Measurements from ENCODE around the gene VEZF1. TPM values are rescaled to one million over a fixed set of nuclear protein-coding genes. Genes with fewer than 3 reads are reported as not detected.
A peak's percentile ranks its signal among the peaks of the same experiment; 100 is the strongest.

Gene VEZF1
- total RNA-seq, 1 experiment from 2014 or later: 77.7 TPM

GRCh38 chr17:57972151-57972550 is 15.9 kb downstream of the VEZF1 start:
- no TSS peak for BruUV-seq (replicated peaks)
- H3K36me3 ChIP-seq (ENCODE audit: insufficient read depth, low read length, poor library complexity, severe bottlenecking): peaks cover 44% of the 10 kb centered on the region
- intact Hi-C loops (cut with micrococcal nuclease; ENCODE audit: unreplicated experiment): no loop called here
- H3K4me3 ChIP-seq (ENCODE audit: low read depth, low read length, poor library complexity, severe bottlenecking): no peak overlapping the region
- no peak for DNase-seq (ENCODE audit: low spot score)
- no peak overlapping the region for H3K27ac ChIP-seq (ENCODE audit: low read depth, low read length, poor library complexity, severe bottlenecking)
- H3K4me1 ChIP-seq (ENCODE audit: insufficient read depth, low read length, poor library complexity, severe bottlenecking): peaks cover 21% of the 10 kb centered on the region
- ChIA-PET POLR2A (ENCODE audit: low non-redundant PET) (interaction anchor here (0.6 to 0.7 kb wide), 2 partner anchors 21 to 97 kb away, joined by 3 to 12 read pairs; no protein-coding TSS in a partner anchor), CTCF (interaction anchor here (0.6 kb wide), 1 partner anchor 25 kb away, joined by 4 read pairs; no protein-coding TSS in a partner anchor)
- no peaks in the 10 kb centered on the region for H3K9me3 ChIP-seq (ENCODE audit: low read depth, low read length, poor library complexity, severe bottlenecking)
- TF ChIP-seq CTCF (conservative IDR thresholded peaks at IDR 0.05; ENCODE audit: low read depth, low read length): no peak
- TF ChIP-seq EZH2 (IDR thresholded peaks at IDR 0.05; ENCODE audit: borderline replicate concordance, low read depth, low read length, poor library complexity, severe bottlenecking): no peak
- no peaks in the 10 kb centered on the region for H3K27me3 ChIP-seq (replicated peaks; ENCODE audit: insufficient read depth, low read depth, low read length, poor library complexity)

- DNase-seq (ENCODE audit: low spot score): no peak
- Histone ChIP-seq H3K27ac (ENCODE audit: low read depth, low read length, poor library complexity, severe bottlenecking) (peak overlapping the region; percentile 27), H3K27me3 (replicated peaks; ENCODE audit: insufficient read depth, low read depth, low read length, poor library complexity) (no peaks in the 10 kb centered on the region), H3K4me1 (ENCODE audit: insufficient read depth, low read length, poor library complexity, severe bottlenecking) (peaks cover 21% of the 10 kb centered on the region), H3K36me3 (ENCODE audit: insufficient read depth, low read length, poor library complexity, severe bottlenecking) (peaks cover 39% of the 10 kb centered on the region), H3K4me3 (ENCODE audit: low read depth, low read length, poor library complexity, severe bottlenecking) (no peak overlapping the region), H3K9me3 (ENCODE audit: low read depth, low read length, poor library complexity, severe bottlenecking) (no peaks in the 10 kb centered on the region)
- ChIA-PET CTCF (interaction anchor here (0.6 kb wide), 1 partner anchor 24 kb away, joined by 4 read pairs; no protein-coding TSS in a partner anchor), POLR2A (ENCODE audit: low non-redundant PET) (interaction anchor here (0.6 to 0.7 kb wide), 2 partner anchors 21 to 96 kb away, joined by 3 to 12 read pairs; no protein-coding TSS in a partner anchor)
- intact Hi-C loops (cut with micrococcal nuclease; ENCODE audit: unreplicated experiment): no loop called here
- no TSS peak for BruUV-seq (replicated peaks)
- TF ChIP-seq CTCF (conservative IDR thresholded peaks at IDR 0.05; ENCODE audit: low read depth, low read length) (no peak), EZH2 (IDR thresholded peaks at IDR 0.05; ENCODE audit: borderline replicate concordance, low read depth, low read length, poor library complexity, severe bottlenecking) (no peak)
Measured at GRCh38 chr17:57971572-57971971, 16.5 kb downstream of the VEZF1 start.

GRCh38 chr17:57970710-57971109 is 17.3 kb downstream of the VEZF1 start:
- Histone ChIP-seq H3K27me3 (replicated peaks; ENCODE audit: insufficient read depth, low read depth, low read length, poor library complexity) (no peaks in the 10 kb centered on the region), H3K36me3 (ENCODE audit: insufficient read depth, low read length, poor library complexity, severe bottlenecking) (peaks cover 30% of the 10 kb centered on the region), H3K9me3 (ENCODE audit: low read depth, low read length, poor library complexity, severe bottlenecking) (no peaks in the 10 kb centered on the region), H3K27ac (ENCODE audit: low read depth, low read length, poor library complexity, severe bottlenecking) (peak overlapping the region; percentile 14), H3K4me1 (ENCODE audit: insufficient read depth, low read length, poor library complexity, severe bottlenecking) (peaks cover 21% of the 10 kb centered on the region), H3K4me3 (ENCODE audit: low read depth, low read length, poor library complexity, severe bottlenecking) (no peak overlapping the region)
- peak; percentile 88 for DNase-seq (ENCODE audit: low spot score)
- POLR2A ChIA-PET (ENCODE audit: low non-redundant PET): interaction anchor here (0.6 kb wide), 1 partner anchor 24 kb away, joined by 3 read pairs; no protein-coding TSS in a partner anchor
- intact Hi-C loops (cut with micrococcal nuclease; ENCODE audit: unreplicated experiment): no loop called here
- TF ChIP-seq CTCF (conservative IDR thresholded peaks at IDR 0.05; ENCODE audit: low read depth, low read length): no peak
- no peak for TF ChIP-seq EZH2 (IDR thresholded peaks at IDR 0.05; ENCODE audit: borderline replicate concordance, low read depth, low read length, poor library complexity, severe bottlenecking)
- CTCF ChIA-PET: no interaction called here
- no TSS peak for BruUV-seq (replicated peaks)

Measured in A673 (cell line).